SJCRH30 (cell line): Measurements from ENCODE around the gene TTC7B. TPM values are rescaled to one million over a fixed set of nuclear protein-coding genes. Genes with fewer than 3 reads are reported as not detected.
A peak's percentile ranks its signal among the peaks of the same experiment; 100 is the strongest.

Experiments used
- DNase-seq, 2 experiments: peaks; one replicate each; pipeline ENCODE4 v3.0.0-alpha.2; 2015 to 2020
- H3K27ac ChIP-seq: fragments of 250-450 bp; sonication (Bioruptor Pico); 2 replicates; pipeline ENCODE4 v1.5.1; 2020; ENCODE audit warnings: mild to moderate bottlenecking, moderate library complexity
- H3K27me3 ChIP-seq: fragments of 250-450 bp; sonication (Bioruptor Pico); 2 replicates; pipeline ENCODE4 v1.5.1; 2020; ENCODE audit warnings: mild to moderate bottlenecking, moderate library complexity
- H3K36me3 ChIP-seq: fragments of 250-450 bp; sonication (Bioruptor Pico); 2 replicates; pipeline ENCODE4 v1.5.1; 2020; ENCODE audit warnings: mild to moderate bottlenecking, moderate library complexity
- H3K4me1 ChIP-seq: fragments of 250-450 bp; sonication (Bioruptor Pico); 2 replicates; pipeline ENCODE4 v1.5.1; 2020; ENCODE audit warnings: mild to moderate bottlenecking, moderate library complexity
- H3K4me3 ChIP-seq: fragments of 250-450 bp; sonication (Bioruptor Pico); 2 replicates; pipeline ENCODE4 v1.5.1; 2020; ENCODE audit warnings: mild to moderate bottlenecking, moderate library complexity
- H3K9me3 ChIP-seq: fragments of 250-450 bp; sonication (Bioruptor Pico); replicated peaks from 2 replicates; pipeline ENCODE4 v1.5.1; 2020; ENCODE audit warnings: mild to moderate bottlenecking, moderate library complexity
- total RNA-seq: library from RNA; depleted of rRNA; stranded (reverse); fragments of >200 nt; shearing (Covaris generic); gene quantifications from 2 replicates; pipeline ENCODE4 v1.2.3, GENCODE V29; 2014; rRNA removed

The TTC7B gene
- total RNA-seq, 1 experiment from 2014 or later = 45.9 TPM

DNA sequence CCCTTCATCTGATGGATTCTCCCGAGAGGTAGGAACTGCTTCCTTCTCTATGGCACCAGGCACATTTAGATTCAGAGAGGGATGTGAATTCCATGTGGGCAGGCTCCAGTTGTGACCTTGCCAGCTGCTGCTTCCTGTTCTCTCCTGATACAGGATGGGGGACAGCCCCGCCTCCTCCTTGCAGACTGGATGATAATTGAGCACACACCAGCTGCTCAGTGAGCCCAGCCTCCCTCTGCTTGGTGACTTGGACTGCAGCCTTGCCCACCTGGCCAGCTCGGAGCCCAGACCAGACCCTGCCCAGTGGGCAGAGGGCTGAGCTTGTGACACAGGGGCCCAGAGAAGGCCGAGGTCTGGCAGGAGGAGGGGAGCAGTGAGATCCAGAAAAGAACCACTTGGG, 329.2 kb downstream of the TTC7B start:
- Histone ChIP-seq H3K9me3 (no peaks in the 10 kb centered on the region; the same call in 1 of the 2 replicates), H3K27me3 (no peaks in the 10 kb centered on the region), H3K4me3 (no peak overlapping the region), H3K4me1 (peaks cover 17% of the 10 kb centered on the region; the same call in 1 of the 2 replicates), H3K36me3 (no peaks in the 10 kb centered on the region), H3K27ac (no peak overlapping the region; the same call in 1 of the 2 replicates)
- peak; percentile 88 for DNase-seq

DNA sequence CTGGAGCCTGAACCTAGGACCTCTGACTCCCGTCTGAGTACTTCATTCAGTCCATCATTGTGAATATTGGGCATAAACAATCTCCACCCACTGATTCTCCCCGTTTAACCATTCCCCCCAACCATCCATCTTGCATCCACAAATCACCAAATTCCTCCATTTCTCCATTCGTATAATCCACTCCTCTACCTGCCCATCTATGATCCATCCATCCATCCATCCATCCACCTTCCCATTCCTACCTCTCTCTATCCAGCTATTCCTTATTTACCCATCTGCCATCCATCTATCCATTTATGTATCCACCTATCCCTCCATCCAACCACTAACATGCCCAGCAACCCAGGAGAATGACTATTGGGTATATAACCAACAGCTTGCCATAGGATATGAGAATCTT, 331.9 kb downstream of the TTC7B start:
- Histone ChIP-seq H3K27ac (no peak overlapping the region), H3K27me3 (no peaks in the 10 kb centered on the region), H3K4me1 (peaks cover 11% of the 10 kb centered on the region; the same call in 1 of the 2 replicates), H3K9me3 (no peaks in the 10 kb centered on the region; the same call in 1 of the 2 replicates), H3K4me3 (no peak overlapping the region), H3K36me3 (no peaks in the 10 kb centered on the region)
- DNase-seq = no peak

DNA sequence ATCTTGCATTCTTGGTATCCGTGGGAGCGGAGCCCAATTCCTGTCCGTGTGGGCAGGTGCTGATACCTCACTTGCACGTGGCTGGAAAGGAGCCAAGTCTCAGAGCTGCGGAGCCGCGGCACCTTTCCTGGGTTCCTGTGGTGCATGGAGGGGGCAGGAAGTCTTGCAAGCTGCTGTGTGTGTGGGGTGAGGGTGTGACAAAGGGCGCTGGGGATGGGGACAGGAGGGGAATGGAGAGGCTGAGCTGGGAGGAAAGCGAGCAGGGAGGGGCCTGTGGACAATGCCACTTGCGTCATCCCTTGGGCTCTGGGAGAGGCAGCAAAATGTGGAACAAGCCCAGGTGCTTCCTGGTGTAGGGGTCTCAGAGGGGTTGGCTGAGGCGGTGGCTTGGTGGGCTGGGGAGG, 332.7 kb downstream of the TTC7B start:
- Histone ChIP-seq H3K4me1 (peaks cover 11% of the 10 kb centered on the region; the same call in 1 of the 2 replicates), H3K9me3 (no peaks in the 10 kb centered on the region; the same call in 1 of the 2 replicates), H3K4me3 (no peak overlapping the region), H3K27me3 (no peaks in the 10 kb centered on the region), H3K36me3 (no peaks in the 10 kb centered on the region), H3K27ac (no peak overlapping the region)
- no peak for DNase-seq

DNA sequence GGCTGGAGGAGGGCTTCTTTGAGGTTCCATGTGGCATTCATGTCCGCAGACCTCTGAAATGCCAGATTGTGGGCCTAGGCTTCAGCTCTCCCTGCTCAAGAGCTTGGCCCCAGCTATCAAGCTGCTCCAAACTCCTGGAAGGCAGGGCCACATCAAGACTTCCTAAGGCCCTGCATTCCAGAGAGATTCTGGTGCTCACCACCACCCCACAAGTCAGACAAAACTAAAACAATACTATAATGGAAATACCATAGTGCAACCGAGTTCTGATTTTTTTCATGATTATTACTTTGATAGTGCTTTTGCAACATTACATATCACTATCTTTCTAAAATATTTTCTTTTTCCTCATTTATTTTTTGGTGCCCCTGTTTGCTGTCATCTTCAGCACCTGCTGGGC, 333.1 kb downstream of the TTC7B start:
- H3K27ac ChIP-seq = no peak overlapping the region
- H3K9me3 ChIP-seq = no peaks in the 10 kb centered on the region; the same call in 1 of the 2 replicates
- no peaks in the 10 kb centered on the region for H3K27me3 ChIP-seq
- H3K4me1 ChIP-seq = peaks cover 11% of the 10 kb centered on the region; the same call in 1 of the 2 replicates
- no peak for DNase-seq
- no peak overlapping the region for H3K4me3 ChIP-seq
- no peaks in the 10 kb centered on the region for H3K36me3 ChIP-seq

DNA sequence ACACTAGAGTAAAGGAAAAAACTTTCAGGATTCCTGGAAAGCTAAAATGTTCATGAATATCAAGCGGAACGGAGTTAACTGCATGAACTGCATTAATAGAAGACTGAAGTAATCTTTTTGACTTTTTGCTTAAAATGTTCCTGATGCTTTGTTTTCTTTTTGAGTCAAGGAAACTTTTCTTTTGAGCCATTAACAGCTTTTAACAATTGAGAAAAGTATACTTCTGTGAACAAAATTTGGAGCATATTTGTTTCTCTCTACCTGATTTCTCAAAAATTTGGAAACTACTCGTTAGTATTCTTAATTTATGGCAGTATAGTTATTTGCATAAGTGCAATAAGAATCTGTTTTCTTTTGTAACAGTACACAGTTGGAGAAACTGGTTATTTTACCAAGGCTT, 340.9 kb downstream of the TTC7B start:
- Histone ChIP-seq H3K27me3 (no peaks in the 10 kb centered on the region), H3K4me3 (no peak overlapping the region), H3K27ac (no peak overlapping the region), H3K36me3 (no peaks in the 10 kb centered on the region), H3K4me1 (no peaks in the 10 kb centered on the region), H3K9me3 (peaks cover 15% of the 10 kb centered on the region)
- no peak for DNase-seq

Other genes with a start within 250 kb of the TTC7B start
- 9.7 and 11.0 TPM in 2 replicates for gene RPS6KA5, start 244.2 kb upstream of the TTC7B start, total RNA-seq